IMR-90 (cell line): Measurements from ENCODE around the gene TTF1. TPM values are rescaled to one million over a fixed set of nuclear protein-coding genes. Genes with fewer than 3 reads are reported as not detected.

Source experiments
- ATAC-seq: fragments of 200-7000 bp; cut with Tn5 transposase; 2 replicates; pipeline ENCODE4 v1.9.1; 2020; ENCODE audit warnings: low read depth, mild to moderate bottlenecking, moderate library complexity
- BruUV-seq: library from RNA; stranded (reverse); fragments of 400-500 nt; replicated peaks from 2 replicates; lab custom pipeline; 2021; lab: Mats Ljungman, UMichigan
- CTCF ChIA-PET: fragments of 300-600 bp; formaldehyde crosslinking; extraction: SDS; loops from one replicate; lab custom pipeline; 2021; ENCODE audit warnings: antibody characterized with exemption; lab: Yijun Ruan, JAX
- POLR2A ChIA-PET: fragments of 300-600 bp; sonication (Branson Sonifier 250); formaldehyde crosslinking; loops from one replicate; lab custom pipeline; 2022; ENCODE audit warnings: antibody characterized with exemption; ENCODE audit not compliant: unreplicated experiment; lab: Charles Lee
- DNase-seq: peaks from one replicate; pipeline ENCODE4 v3.0.0; 2013
- H2AFZ ChIP-seq: replicated peaks from 2 replicates; pipeline ENCODE3; 2013; ENCODE audit warnings: low read length, mild to moderate bottlenecking; ENCODE audit not compliant: poor library complexity
- H2AK5ac ChIP-seq: 2 replicates; pipeline ENCODE4 v1.6.1; 2013; ENCODE audit warnings: low read depth, low read length, inconsistent platforms
- H2AK9ac ChIP-seq: replicated peaks from 2 replicates; pipeline ENCODE3; 2013; ENCODE audit warnings: mild to moderate bottlenecking, low read depth, low read length, moderate library complexity; ENCODE audit not compliant: poor library complexity
- H2BK120ac ChIP-seq: 2 replicates; pipeline ENCODE4 v1.6.1; 2013; ENCODE audit warnings: low read depth, low read length, inconsistent platforms
- H2BK15ac ChIP-seq: 3 replicates; pipeline ENCODE4 v1.6.1; 2013; ENCODE audit warnings: low read depth, low read length, inconsistent platforms
- H2BK20ac ChIP-seq: 2 replicates; pipeline ENCODE4 v1.6.1; 2013; ENCODE audit warnings: low read depth, mild to moderate bottlenecking, inconsistent platforms, low read length, moderate library complexity
- H2BK5ac ChIP-seq: 2 replicates; pipeline ENCODE4 v1.6.1; 2013; ENCODE audit warnings: mild to moderate bottlenecking, low read depth, low read length, inconsistent platforms; ENCODE audit not compliant: poor library complexity, severe bottlenecking
- H3K14ac ChIP-seq: replicated peaks from 2 replicates; pipeline ENCODE4 v1.6.1; 2013; ENCODE audit warnings: low read depth, low read length, inconsistent platforms
- H3K18ac ChIP-seq: 2 replicates; pipeline ENCODE4 v1.6.1; 2013; ENCODE audit warnings: low read depth, low read length, control low read depth
- H3K23ac ChIP-seq: 2 replicates; pipeline ENCODE4 v1.6.1; 2013; ENCODE audit warnings: low read depth, low read length, inconsistent platforms
- H3K27ac ChIP-seq: 2 replicates; pipeline ENCODE4 v1.5.1; 2013; ENCODE audit warnings: mild to moderate bottlenecking, control low read depth, low read length; ENCODE audit not compliant: insufficient read depth
- H3K27me3 ChIP-seq: 2 replicates; pipeline ENCODE4 v1.6.1; 2013; ENCODE audit warnings: low read length; ENCODE audit not compliant: control insufficient read depth, insufficient read depth
- H3K36me3 ChIP-seq: 2 replicates; pipeline ENCODE4 v1.6.1; 2013; ENCODE audit warnings: low read length, mixed read lengths; ENCODE audit not compliant: control insufficient read depth, insufficient read depth
- H3K4ac ChIP-seq: 2 replicates; pipeline ENCODE4 v1.6.1; 2013; ENCODE audit warnings: low read depth, low read length, inconsistent platforms
- H3K4me1 ChIP-seq: 2 replicates; pipeline ENCODE4 v1.6.1; 2013; ENCODE audit warnings: low read length, mixed read lengths; ENCODE audit not compliant: control insufficient read depth, insufficient read depth
- H3K4me2 ChIP-seq: 2 replicates; pipeline ENCODE4 v1.6.1; 2013; ENCODE audit warnings: low read depth, mild to moderate bottlenecking, control low read depth, low read length, moderate library complexity
- H3K4me3 ChIP-seq: 2 replicates; pipeline ENCODE4 v1.5.1; 2013; ENCODE audit warnings: low read depth, mild to moderate bottlenecking, control low read depth, low read length, moderate library complexity; ENCODE audit not compliant: insufficient read depth
- H3K56ac ChIP-seq: 2 replicates; pipeline ENCODE4 v1.6.1; 2013; ENCODE audit warnings: low read length, inconsistent platforms; ENCODE audit not compliant: insufficient read depth; ENCODE audit errors: extremely low read depth
- H3K79me1 ChIP-seq, 2 experiments: 2 replicates each; pipeline ENCODE4 v1.6.1; 2013; ENCODE audit warnings: low read length in 2 of 2, inconsistent platforms in 1 of 2, low read depth in 1 of 2
- H3K9ac ChIP-seq: 2 replicates; pipeline ENCODE4 v1.6.1; 2013; ENCODE audit warnings: low read depth, low read length, control low read depth
- H3K9me1 ChIP-seq: 2 replicates; pipeline ENCODE4 v1.6.1; 2013; ENCODE audit warnings: low read length, inconsistent platforms; ENCODE audit not compliant: insufficient read depth
- H3K9me3 ChIP-seq: 2 replicates; pipeline ENCODE4 v1.6.1; 2013; ENCODE audit warnings: low read length; ENCODE audit not compliant: control insufficient read depth, insufficient read depth
- H4K20me1 ChIP-seq: 2 replicates; pipeline ENCODE4 v1.6.1; 2013; ENCODE audit warnings: low read length, inconsistent platforms; ENCODE audit not compliant: insufficient read depth
- H4K5ac ChIP-seq: 2 replicates; pipeline ENCODE4 v1.6.1; 2013; ENCODE audit warnings: mild to moderate bottlenecking, low read depth, low read length, control low read depth
- H4K8ac ChIP-seq, 2 experiments: 2 replicates each; pipeline ENCODE4 v1.6.1; 2013; ENCODE audit warnings: low read depth in 2 of 2, low read length in 2 of 2, control low read depth in 1 of 2, inconsistent platforms in 1 of 2
- H4K91ac ChIP-seq: 2 replicates; pipeline ENCODE4 v1.6.1; 2013; ENCODE audit warnings: low read depth, low read length, inconsistent platforms; ENCODE audit not compliant: insufficient read depth
- BHLHE40 ChIP-seq: fragments of 150-350 bp; IDR thresholded peaks from 2 replicates; pipeline ENCODE4 v1.6.1; 2016; ENCODE audit warnings: mild to moderate bottlenecking, low read depth, low read length
- CEBPB ChIP-seq: IDR thresholded peaks from 2 replicates; pipeline ENCODE4 v1.6.1; 2012; ENCODE audit warnings: low read depth, low read length, improper control_type of control experiment
- CHD1 ChIP-seq: IDR thresholded peaks from 2 replicates; pipeline ENCODE4 v1.6.1; 2012; ENCODE audit warnings: low read depth, low read length, improper control_type of control experiment
- FOS ChIP-seq: fragments of 150-350 bp; IDR thresholded peaks from 2 replicates; pipeline ENCODE4 v1.6.1; 2016; ENCODE audit warnings: low read depth, low read length
- MAFK ChIP-seq: IDR thresholded peaks from 2 replicates; pipeline ENCODE4 v1.6.1; 2012; ENCODE audit warnings: low read depth, low read length, improper control_type of control experiment
- MAZ ChIP-seq: IDR thresholded peaks from 2 replicates; pipeline ENCODE4 v1.6.1; 2012; ENCODE audit warnings: low read depth, mild to moderate bottlenecking, low read length, improper control_type of control experiment, moderate library complexity, borderline replicate concordance
- MXI1 ChIP-seq: IDR thresholded peaks from 2 replicates; pipeline ENCODE4 v1.6.1; 2012; ENCODE audit warnings: low read depth, mild to moderate bottlenecking, low read length, moderate library complexity, borderline replicate concordance
- NFE2L2 ChIP-seq: fragments of 150-350 bp; IDR thresholded peaks from 2 replicates; pipeline ENCODE4 v1.6.1; 2016; ENCODE audit warnings: low read depth, mild to moderate bottlenecking, low read length
- POLR2A ChIP-seq: IDR thresholded peaks from 2 replicates; pipeline ENCODE4 v1.6.1; 2012; ENCODE audit warnings: mild to moderate bottlenecking, low read depth, low read length
- RAD21 ChIP-seq: IDR thresholded peaks from 2 replicates; pipeline ENCODE4 v1.6.1; 2012; ENCODE audit warnings: low read length, improper control_type of control experiment
- RCOR1 ChIP-seq: IDR thresholded peaks from 2 replicates; pipeline ENCODE4 v1.6.1; 2012; ENCODE audit warnings: mild to moderate bottlenecking, low read length, improper control_type of control experiment; ENCODE audit not compliant: insufficient replicate concordance
- RFX5 ChIP-seq: IDR thresholded peaks from 2 replicates; pipeline ENCODE4 v1.8.0; 2012; ENCODE audit warnings: low read depth, mild to moderate bottlenecking, low read length, moderate library complexity
- SMC3 ChIP-seq: fragments of 150-350 bp; IDR thresholded peaks from 2 replicates; pipeline ENCODE4 v1.6.1; 2016; ENCODE audit warnings: low read depth, mild to moderate bottlenecking, antibody characterized with exemption, low read length, moderate library complexity
- WGBS, 2 experiments: methylation state at CpG; one replicate each; pipeline versions ENCODE4 v1.1.5 to v1.1.7; 2013; ENCODE audit warnings: missing lambda C conversion rate in 2 of 2; ENCODE audit not compliant: insufficient read length in 1 of 2; ENCODE audit errors: extremely low coverage in 2 of 2; 5-methylcytosine and 5-hydroxymethylcytosine counted together
- dilution Hi-C: fragments of 300-500 bp; cut with HindIII; formaldehyde crosslinking; loops from one replicate; pipeline ENCODE4 v1.14.3; 2018; ENCODE audit warnings: low sequenced_read_pairs; ENCODE audit not compliant: unreplicated experiment
- in situ Hi-C: fragments of 300-500 bp; cut with MboI; formaldehyde crosslinking; loops from 3 replicates; pipeline ENCODE4 v1.14.3; 2019; ENCODE audit warnings: low sequenced_read_pairs, inconsistent platforms, mixed read lengths
- intact Hi-C: fragments of 100-400 bp; cut with micrococcal nuclease; formaldehyde crosslinking; loops from 2 replicates; pipeline ENCODE4 v1.10.0; 2022
- polyA plus RNA-seq, 3 experiments: library from polyadenylated mRNA; depleted of rRNA; stranded (reverse); fragments of >200 nt; gene quantifications; 2 replicates each; pipeline ENCODE4 v1.2.3, GENCODE V29; 2012; ENCODE audit warnings: low replicate concordance in 1 of 3
- total RNA-seq: library from RNA; depleted of rRNA; stranded (reverse); fragments of >200 nt; gene quantifications from 2 replicates; pipeline ENCODE4 v1.2.3, GENCODE V29; 2012
- TF ChIP-seq, protein P1 (sequence below): conservative IDR thresholded peaks from 2 replicates; pipeline ENCODE4 v1.5.1; 2012; ENCODE audit warnings: mild to moderate bottlenecking, low read depth, low read length, improper control_type of control experiment
- TF ChIP-seq, protein P2 (sequence below): fragments of 150-350 bp; IDR thresholded peaks from 2 replicates; pipeline ENCODE4 v1.6.1; 2016; ENCODE audit warnings: low read depth, mild to moderate bottlenecking, low read length, moderate library complexity, borderline replicate concordance
- TF ChIP-seq, protein P3 (sequence below): fragments of 150-350 bp; IDR thresholded peaks from 2 replicates; pipeline ENCODE4 v1.6.1; 2017; ENCODE audit warnings: mild to moderate bottlenecking, antibody characterized with exemption, low read length, low read depth

TTF1 gene
- total and polyA plus RNA-seq, 2 of the 4 experiments (the other 2 are of a cell fraction): 6.5 to 12.0 TPM

DNA sequence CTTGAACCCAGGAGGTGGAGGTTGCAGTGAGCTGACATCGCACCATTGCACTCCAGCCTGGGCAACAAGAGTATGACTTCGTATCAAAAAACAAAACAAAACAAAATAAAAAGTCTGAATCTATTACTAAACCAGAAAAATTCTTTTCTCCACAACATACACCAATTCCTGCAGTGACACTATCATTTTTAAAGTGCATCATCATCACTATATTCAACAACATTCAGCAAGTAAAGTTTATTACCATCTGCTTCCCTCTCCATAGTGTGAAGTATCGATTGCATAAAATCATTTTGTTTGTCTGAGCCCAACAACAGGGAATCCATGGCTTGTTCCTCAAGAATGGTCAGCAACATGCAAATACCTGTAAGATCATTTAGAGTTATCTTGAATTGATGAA, 72.3 kb downstream of the TTF1 start:
- no peak overlapping the region for H3K4me3 ChIP-seq
- H2AK5ac ChIP-seq: no peak overlapping the region
- WGBS, 2 experiments: no CpG with 5 or more reads among the region's 3 CpGs
- no peak overlapping the region for H3K14ac ChIP-seq
- H3K56ac ChIP-seq: no peak overlapping the region
- H2BK120ac ChIP-seq: no peak overlapping the region
- DNase-seq: no peak
- H2AFZ ChIP-seq: no peak overlapping the region
- POLR2A ChIA-PET: no interaction called here
- no peak overlapping the region for H4K91ac ChIP-seq
- H3K79me1 ChIP-seq: peaks cover 7 to 20% of the 10 kb centered on the region in 2 experiments
- H2BK5ac ChIP-seq: no peak overlapping the region
- no peak for ATAC-seq
- H3K4me1 ChIP-seq: no peaks in the 10 kb centered on the region
- no peak overlapping the region for H4K5ac ChIP-seq
- H3K9ac ChIP-seq: no peak overlapping the region
- intact Hi-C loops (loop anchor here (5.0 to 10.0 kb wide), 2 partner anchors 57 to 60 kb away; no protein-coding TSS in a partner anchor), in situ Hi-C loops (loop anchor here (25.0 kb wide), 1 partner anchor 1197 kb away; the partner anchor contains the start of gene NUP214), dilution Hi-C loops (no loop called here)
- TF ChIP-seq, protein P1, sequence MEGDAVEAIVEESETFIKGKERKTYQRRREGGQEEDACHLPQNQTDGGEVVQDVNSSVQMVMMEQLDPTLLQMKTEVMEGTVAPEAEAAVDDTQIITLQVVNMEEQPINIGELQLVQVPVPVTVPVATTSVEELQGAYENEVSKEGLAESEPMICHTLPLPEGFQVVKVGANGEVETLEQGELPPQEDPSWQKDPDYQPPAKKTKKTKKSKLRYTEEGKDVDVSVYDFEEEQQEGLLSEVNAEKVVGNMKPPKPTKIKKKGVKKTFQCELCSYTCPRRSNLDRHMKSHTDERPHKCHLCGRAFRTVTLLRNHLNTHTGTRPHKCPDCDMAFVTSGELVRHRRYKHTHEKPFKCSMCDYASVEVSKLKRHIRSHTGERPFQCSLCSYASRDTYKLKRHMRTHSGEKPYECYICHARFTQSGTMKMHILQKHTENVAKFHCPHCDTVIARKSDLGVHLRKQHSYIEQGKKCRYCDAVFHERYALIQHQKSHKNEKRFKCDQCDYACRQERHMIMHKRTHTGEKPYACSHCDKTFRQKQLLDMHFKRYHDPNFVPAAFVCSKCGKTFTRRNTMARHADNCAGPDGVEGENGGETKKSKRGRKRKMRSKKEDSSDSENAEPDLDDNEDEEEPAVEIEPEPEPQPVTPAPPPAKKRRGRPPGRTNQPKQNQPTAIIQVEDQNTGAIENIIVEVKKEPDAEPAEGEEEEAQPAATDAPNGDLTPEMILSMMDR: no peak
- no peak for TF ChIP-seq RCOR1
- no peak for TF ChIP-seq RAD21
- no peak for TF ChIP-seq RFX5
- TF ChIP-seq MXI1: no peak
- no peak for TF ChIP-seq POLR2A
- no peak for TF ChIP-seq MAZ
- TF ChIP-seq BHLHE40: no peak
- TF ChIP-seq CHD1: no peak
- TF ChIP-seq FOS: no peak
- no peak for TF ChIP-seq MAFK
- TF ChIP-seq, protein P2, sequence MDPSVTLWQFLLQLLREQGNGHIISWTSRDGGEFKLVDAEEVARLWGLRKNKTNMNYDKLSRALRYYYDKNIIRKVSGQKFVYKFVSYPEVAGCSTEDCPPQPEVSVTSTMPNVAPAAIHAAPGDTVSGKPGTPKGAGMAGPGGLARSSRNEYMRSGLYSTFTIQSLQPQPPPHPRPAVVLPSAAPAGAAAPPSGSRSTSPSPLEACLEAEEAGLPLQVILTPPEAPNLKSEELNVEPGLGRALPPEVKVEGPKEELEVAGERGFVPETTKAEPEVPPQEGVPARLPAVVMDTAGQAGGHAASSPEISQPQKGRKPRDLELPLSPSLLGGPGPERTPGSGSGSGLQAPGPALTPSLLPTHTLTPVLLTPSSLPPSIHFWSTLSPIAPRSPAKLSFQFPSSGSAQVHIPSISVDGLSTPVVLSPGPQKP: no peak
- TF ChIP-seq SMC3: no peak
- TF ChIP-seq, protein P3, sequence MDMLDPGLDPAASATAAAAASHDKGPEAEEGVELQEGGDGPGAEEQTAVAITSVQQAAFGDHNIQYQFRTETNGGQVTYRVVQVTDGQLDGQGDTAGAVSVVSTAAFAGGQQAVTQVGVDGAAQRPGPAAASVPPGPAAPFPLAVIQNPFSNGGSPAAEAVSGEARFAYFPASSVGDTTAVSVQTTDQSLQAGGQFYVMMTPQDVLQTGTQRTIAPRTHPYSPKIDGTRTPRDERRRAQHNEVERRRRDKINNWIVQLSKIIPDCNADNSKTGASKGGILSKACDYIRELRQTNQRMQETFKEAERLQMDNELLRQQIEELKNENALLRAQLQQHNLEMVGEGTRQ: no peak
- TF ChIP-seq CEBPB: no peak
- no peak for TF ChIP-seq NFE2L2
- no peak overlapping the region for H2BK15ac ChIP-seq
- BruUV-seq: no TSS peak
- peaks cover 45% of the 10 kb centered on the region for H3K36me3 ChIP-seq
- no peak overlapping the region for H3K4me2 ChIP-seq
- no peaks in the 10 kb centered on the region for H3K9me3 ChIP-seq
- CTCF ChIA-PET: no interaction called here
- no peak overlapping the region for H3K18ac ChIP-seq
- no peak overlapping the region for H3K27ac ChIP-seq
- H4K20me1 ChIP-seq: no peaks in the 10 kb centered on the region
- H3K9me1 ChIP-seq: no peaks in the 10 kb centered on the region
- H3K23ac ChIP-seq: no peak overlapping the region
- no peak overlapping the region for H4K8ac ChIP-seq
- H2BK20ac ChIP-seq: no peak overlapping the region
- no peaks in the 10 kb centered on the region for H3K27me3 ChIP-seq
- H3K4ac ChIP-seq: no peak overlapping the region
- no peak overlapping the region for H2AK9ac ChIP-seq
